IMR-90 (cell line): Measurements from ENCODE around the gene RBBP4. TPM values are rescaled to one million over a fixed set of nuclear protein-coding genes. Genes with fewer than 3 reads are reported as not detected.

ENCODE experiments used
- ATAC-seq: fragments of 200-7000 bp; cut with Tn5 transposase; 2 replicates; pipeline ENCODE4 v1.9.1; 2020; ENCODE audit warnings: low read depth, mild to moderate bottlenecking, moderate library complexity
- BruUV-seq: library from RNA; stranded (reverse); fragments of 400-500 nt; replicated peaks from 2 replicates; lab custom pipeline; 2021; lab: Mats Ljungman, UMichigan
- CTCF ChIA-PET: fragments of 300-600 bp; formaldehyde crosslinking; extraction: SDS; loops from one replicate; lab custom pipeline; 2021; ENCODE audit warnings: antibody characterized with exemption; lab: Yijun Ruan, JAX
- POLR2A ChIA-PET: fragments of 300-600 bp; sonication (Branson Sonifier 250); formaldehyde crosslinking; loops from one replicate; lab custom pipeline; 2022; ENCODE audit warnings: antibody characterized with exemption; ENCODE audit not compliant: unreplicated experiment; lab: Charles Lee
- DNase-seq: peaks from one replicate; pipeline ENCODE4 v3.0.0; 2013
- H2AFZ ChIP-seq: replicated peaks from 2 replicates; pipeline ENCODE3; 2013; ENCODE audit warnings: low read length, mild to moderate bottlenecking; ENCODE audit not compliant: poor library complexity
- H2AK5ac ChIP-seq: 2 replicates; pipeline ENCODE4 v1.6.1; 2013; ENCODE audit warnings: low read depth, low read length, inconsistent platforms
- H2AK9ac ChIP-seq: replicated peaks from 2 replicates; pipeline ENCODE3; 2013; ENCODE audit warnings: mild to moderate bottlenecking, low read depth, low read length, moderate library complexity; ENCODE audit not compliant: poor library complexity
- H2BK120ac ChIP-seq: 2 replicates; pipeline ENCODE4 v1.6.1; 2013; ENCODE audit warnings: low read depth, low read length, inconsistent platforms
- H2BK15ac ChIP-seq: 3 replicates; pipeline ENCODE4 v1.6.1; 2013; ENCODE audit warnings: low read depth, low read length, inconsistent platforms
- H2BK20ac ChIP-seq: 2 replicates; pipeline ENCODE4 v1.6.1; 2013; ENCODE audit warnings: low read depth, mild to moderate bottlenecking, inconsistent platforms, low read length, moderate library complexity
- H2BK5ac ChIP-seq: 2 replicates; pipeline ENCODE4 v1.6.1; 2013; ENCODE audit warnings: mild to moderate bottlenecking, low read depth, low read length, inconsistent platforms; ENCODE audit not compliant: poor library complexity, severe bottlenecking
- H3K14ac ChIP-seq: replicated peaks from 2 replicates; pipeline ENCODE4 v1.6.1; 2013; ENCODE audit warnings: low read depth, low read length, inconsistent platforms
- H3K18ac ChIP-seq: 2 replicates; pipeline ENCODE4 v1.6.1; 2013; ENCODE audit warnings: low read depth, low read length, control low read depth
- H3K23ac ChIP-seq: 2 replicates; pipeline ENCODE4 v1.6.1; 2013; ENCODE audit warnings: low read depth, low read length, inconsistent platforms
- H3K27ac ChIP-seq: 2 replicates; pipeline ENCODE4 v1.5.1; 2013; ENCODE audit warnings: mild to moderate bottlenecking, control low read depth, low read length; ENCODE audit not compliant: insufficient read depth
- H3K27me3 ChIP-seq: 2 replicates; pipeline ENCODE4 v1.6.1; 2013; ENCODE audit warnings: low read length; ENCODE audit not compliant: control insufficient read depth, insufficient read depth
- H3K36me3 ChIP-seq: 2 replicates; pipeline ENCODE4 v1.6.1; 2013; ENCODE audit warnings: low read length, mixed read lengths; ENCODE audit not compliant: control insufficient read depth, insufficient read depth
- H3K4ac ChIP-seq: 2 replicates; pipeline ENCODE4 v1.6.1; 2013; ENCODE audit warnings: low read depth, low read length, inconsistent platforms
- H3K4me1 ChIP-seq: 2 replicates; pipeline ENCODE4 v1.6.1; 2013; ENCODE audit warnings: low read length, mixed read lengths; ENCODE audit not compliant: control insufficient read depth, insufficient read depth
- H3K4me2 ChIP-seq: 2 replicates; pipeline ENCODE4 v1.6.1; 2013; ENCODE audit warnings: low read depth, mild to moderate bottlenecking, control low read depth, low read length, moderate library complexity
- H3K4me3 ChIP-seq: 2 replicates; pipeline ENCODE4 v1.5.1; 2013; ENCODE audit warnings: low read depth, mild to moderate bottlenecking, control low read depth, low read length, moderate library complexity; ENCODE audit not compliant: insufficient read depth
- H3K56ac ChIP-seq: 2 replicates; pipeline ENCODE4 v1.6.1; 2013; ENCODE audit warnings: low read length, inconsistent platforms; ENCODE audit not compliant: insufficient read depth; ENCODE audit errors: extremely low read depth
- H3K79me1 ChIP-seq, 2 experiments: 2 replicates each; pipeline ENCODE4 v1.6.1; 2013; ENCODE audit warnings: low read length in 2 of 2, inconsistent platforms in 1 of 2, low read depth in 1 of 2
- H3K9ac ChIP-seq: 2 replicates; pipeline ENCODE4 v1.6.1; 2013; ENCODE audit warnings: low read depth, low read length, control low read depth
- H3K9me1 ChIP-seq: 2 replicates; pipeline ENCODE4 v1.6.1; 2013; ENCODE audit warnings: low read length, inconsistent platforms; ENCODE audit not compliant: insufficient read depth
- H3K9me3 ChIP-seq: 2 replicates; pipeline ENCODE4 v1.6.1; 2013; ENCODE audit warnings: low read length; ENCODE audit not compliant: control insufficient read depth, insufficient read depth
- H4K20me1 ChIP-seq: 2 replicates; pipeline ENCODE4 v1.6.1; 2013; ENCODE audit warnings: low read length, inconsistent platforms; ENCODE audit not compliant: insufficient read depth
- H4K5ac ChIP-seq: 2 replicates; pipeline ENCODE4 v1.6.1; 2013; ENCODE audit warnings: mild to moderate bottlenecking, low read depth, low read length, control low read depth
- H4K8ac ChIP-seq, 2 experiments: 2 replicates each; pipeline ENCODE4 v1.6.1; 2013; ENCODE audit warnings: low read depth in 2 of 2, low read length in 2 of 2, control low read depth in 1 of 2, inconsistent platforms in 1 of 2
- H4K91ac ChIP-seq: 2 replicates; pipeline ENCODE4 v1.6.1; 2013; ENCODE audit warnings: low read depth, low read length, inconsistent platforms; ENCODE audit not compliant: insufficient read depth
- BHLHE40 ChIP-seq: fragments of 150-350 bp; IDR thresholded peaks from 2 replicates; pipeline ENCODE4 v1.6.1; 2016; ENCODE audit warnings: mild to moderate bottlenecking, low read depth, low read length
- CHD1 ChIP-seq: IDR thresholded peaks from 2 replicates; pipeline ENCODE4 v1.6.1; 2012; ENCODE audit warnings: low read depth, low read length, improper control_type of control experiment
- CTCF ChIP-seq: conservative IDR thresholded peaks from 2 replicates; pipeline ENCODE4 v1.5.1; 2012; ENCODE audit warnings: mild to moderate bottlenecking, low read depth, low read length, improper control_type of control experiment
- FOS ChIP-seq: fragments of 150-350 bp; IDR thresholded peaks from 2 replicates; pipeline ENCODE4 v1.6.1; 2016; ENCODE audit warnings: low read depth, low read length
- MAZ ChIP-seq: IDR thresholded peaks from 2 replicates; pipeline ENCODE4 v1.6.1; 2012; ENCODE audit warnings: low read depth, mild to moderate bottlenecking, low read length, improper control_type of control experiment, moderate library complexity, borderline replicate concordance
- POLR2A ChIP-seq: IDR thresholded peaks from 2 replicates; pipeline ENCODE4 v1.6.1; 2012; ENCODE audit warnings: mild to moderate bottlenecking, low read depth, low read length
- RAD21 ChIP-seq: IDR thresholded peaks from 2 replicates; pipeline ENCODE4 v1.6.1; 2012; ENCODE audit warnings: low read length, improper control_type of control experiment
- RCOR1 ChIP-seq: IDR thresholded peaks from 2 replicates; pipeline ENCODE4 v1.6.1; 2012; ENCODE audit warnings: mild to moderate bottlenecking, low read length, improper control_type of control experiment; ENCODE audit not compliant: insufficient replicate concordance
- SMC3 ChIP-seq: fragments of 150-350 bp; IDR thresholded peaks from 2 replicates; pipeline ENCODE4 v1.6.1; 2016; ENCODE audit warnings: low read depth, mild to moderate bottlenecking, antibody characterized with exemption, low read length, moderate library complexity
- WGBS, 2 experiments: methylation state at CpG; one replicate each; pipeline versions ENCODE4 v1.1.5 to v1.1.7; 2013; ENCODE audit warnings: missing lambda C conversion rate in 2 of 2; ENCODE audit not compliant: insufficient read length in 1 of 2; ENCODE audit errors: extremely low coverage in 2 of 2; 5-methylcytosine and 5-hydroxymethylcytosine counted together
- dilution Hi-C: fragments of 300-500 bp; cut with HindIII; formaldehyde crosslinking; loops from one replicate; pipeline ENCODE4 v1.14.3; 2018; ENCODE audit warnings: low sequenced_read_pairs; ENCODE audit not compliant: unreplicated experiment
- in situ Hi-C: fragments of 300-500 bp; cut with MboI; formaldehyde crosslinking; loops from 3 replicates; pipeline ENCODE4 v1.14.3; 2019; ENCODE audit warnings: low sequenced_read_pairs, inconsistent platforms, mixed read lengths
- intact Hi-C: fragments of 100-400 bp; cut with micrococcal nuclease; formaldehyde crosslinking; loops from 2 replicates; pipeline ENCODE4 v1.10.0; 2022
- polyA plus RNA-seq, 3 experiments: library from polyadenylated mRNA; depleted of rRNA; stranded (reverse); fragments of >200 nt; gene quantifications; 2 replicates each; pipeline ENCODE4 v1.2.3, GENCODE V29; 2012; ENCODE audit warnings: low replicate concordance in 1 of 3
- total RNA-seq: library from RNA; depleted of rRNA; stranded (reverse); fragments of >200 nt; gene quantifications from 2 replicates; pipeline ENCODE4 v1.2.3, GENCODE V29; 2012
- TF ChIP-seq, protein P1 (sequence below): fragments of 150-350 bp; IDR thresholded peaks from 2 replicates; pipeline ENCODE4 v1.6.1; 2017; ENCODE audit warnings: mild to moderate bottlenecking, antibody characterized with exemption, low read length, low read depth

Gene RBBP4
- total and polyA plus RNA-seq, 2 of the 4 experiments (the other 2 are of a cell fraction): 82.9 to 161 TPM

DNA sequence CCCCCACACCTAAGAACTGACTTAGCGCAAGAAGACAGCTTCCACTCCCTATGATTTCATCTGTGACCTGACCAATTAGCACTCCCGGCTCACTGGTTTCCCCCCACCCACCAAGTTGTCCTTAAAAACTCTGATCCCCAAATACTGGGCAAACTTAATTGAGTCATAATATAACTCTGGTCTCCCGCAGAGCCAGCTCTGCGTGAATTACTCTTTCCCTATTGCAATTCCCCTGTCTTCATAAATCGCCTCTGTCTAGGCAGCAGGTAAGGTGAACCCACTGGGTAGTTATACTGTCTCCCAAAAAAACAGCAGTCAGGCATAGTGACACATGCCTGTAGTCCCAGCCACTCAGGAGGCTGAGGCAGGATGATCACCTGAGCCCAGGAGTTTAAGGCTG is 37.5 kb upstream of the RBBP4 start:
- no CpG with 5 or more reads among the region's 5 CpGs for WGBS, 2 experiments

More for the DNA sequence above, 37.5 kb upstream of the RBBP4 start:
- dilution Hi-C loops: no loop called here
- Histone ChIP-seq H3K56ac (no peak overlapping the region), H4K20me1 (no peaks in the 10 kb centered on the region), H3K4ac (no peak overlapping the region), H3K27me3 (no peaks in the 10 kb centered on the region), H3K4me2 (no peak overlapping the region), H3K36me3 (no peaks in the 10 kb centered on the region), H3K9me1 (no peaks in the 10 kb centered on the region), H3K4me1 (no peaks in the 10 kb centered on the region), H3K18ac (no peak overlapping the region), H2BK120ac (no peak overlapping the region), H2BK5ac (no peak overlapping the region), H3K9me3 (no peaks in the 10 kb centered on the region), H3K27ac (no peak overlapping the region), H2AK9ac (no peak overlapping the region), H2BK15ac (no peak overlapping the region), H3K9ac (no peak overlapping the region), H3K79me1 (peaks cover 0 to 4% of the 10 kb centered on the region in 2 experiments; a peak in 1 of 4 replicates), H4K5ac (no peak overlapping the region), H3K4me3 (no peak overlapping the region), H3K23ac (no peak overlapping the region), H4K91ac (no peak overlapping the region), H2AFZ (no peak overlapping the region), H2BK20ac (no peak overlapping the region), H3K14ac (no peak overlapping the region), H2AK5ac (no peak overlapping the region), H4K8ac (no peak overlapping the region)
- ATAC-seq (no peak), DNase-seq (no peak)
- TF ChIP-seq RCOR1 (no peak), BHLHE40 (no peak), RAD21 (no peak), CHD1 (no peak), MAZ (no peak), POLR2A (no peak), FOS (no peak), CTCF (no peak), SMC3 (no peak)
- TF ChIP-seq, protein P1, sequence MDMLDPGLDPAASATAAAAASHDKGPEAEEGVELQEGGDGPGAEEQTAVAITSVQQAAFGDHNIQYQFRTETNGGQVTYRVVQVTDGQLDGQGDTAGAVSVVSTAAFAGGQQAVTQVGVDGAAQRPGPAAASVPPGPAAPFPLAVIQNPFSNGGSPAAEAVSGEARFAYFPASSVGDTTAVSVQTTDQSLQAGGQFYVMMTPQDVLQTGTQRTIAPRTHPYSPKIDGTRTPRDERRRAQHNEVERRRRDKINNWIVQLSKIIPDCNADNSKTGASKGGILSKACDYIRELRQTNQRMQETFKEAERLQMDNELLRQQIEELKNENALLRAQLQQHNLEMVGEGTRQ: no peak
- intact Hi-C loops: no loop called here
- CTCF ChIA-PET: interaction anchor here (0.9 kb wide), 1 partner anchor 19 kb away, joined by 5 read pairs; no protein-coding TSS in a partner anchor
- in situ Hi-C loops: no loop called here
- POLR2A ChIA-PET: no interaction called here
- BruUV-seq: no TSS peak
